Measurements from ENCODE around the gene CACNA1C. TPM values are rescaled to one million over a fixed set of nuclear protein-coding genes. Genes with fewer than 3 reads are reported as not detected.

CACNA1C gene
- total RNA-seq, 1 donor from 2014 or later = 0.02 TPM

DNA sequence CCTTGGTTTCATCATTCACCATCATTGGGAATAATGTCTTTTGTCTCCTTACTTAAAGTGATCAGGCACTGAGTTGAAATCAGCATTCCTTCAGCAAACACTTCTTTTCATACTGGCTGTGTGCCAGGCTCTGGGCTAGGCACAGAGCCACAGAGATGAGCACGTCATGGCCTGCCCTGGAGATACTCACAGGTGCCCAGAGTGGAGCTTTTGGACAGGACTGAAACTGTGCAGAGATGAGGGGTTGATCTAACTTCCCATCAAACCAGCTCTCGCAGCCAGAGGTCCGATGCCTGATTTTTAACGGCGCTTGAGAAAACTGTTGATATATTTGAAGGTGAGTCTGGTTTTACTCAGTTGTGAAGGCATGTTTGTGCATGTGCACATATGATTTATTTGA lies 43.1 kb downstream of the CACNA1C start:
- DNase-seq = no peak
- intact Hi-C loops (cut with micrococcal nuclease) = no loop called here
- ATAC-seq (ENCODE audit: low read depth) = no peak
- Mint-ChIP-seq H3K4me3 (no peak overlapping the region), H3K27me3 (peaks cover 17% of the 10 kb centered on the region), H3K27ac (no peak overlapping the region), H3K9me3 (no peaks in the 10 kb centered on the region), H3K4me1 (no peaks in the 10 kb centered on the region), H3K36me3 (ENCODE audit: low read depth) (no peaks in the 10 kb centered on the region)
- TF ChIP-seq CTCF (IDR thresholded peaks at IDR 0.05) = no peak
- ChIA-PET CTCF (no interaction called here), POLR2A (no interaction called here)

- ChIA-PET CTCF (no interaction called here), POLR2A (no interaction called here)
- no peak for TF ChIP-seq CTCF (IDR thresholded peaks at IDR 0.05)
- Mint-ChIP-seq H3K27ac (no peak overlapping the region), H3K27me3 (peaks cover 12% of the 10 kb centered on the region), H3K4me3 (no peak overlapping the region), H3K4me1 (no peaks in the 10 kb centered on the region), H3K9me3 (peaks cover under 1% of the 10 kb centered on the region), H3K36me3 (ENCODE audit: low read depth) (no peaks in the 10 kb centered on the region)
- intact Hi-C loops (cut with micrococcal nuclease) = no loop called here
- ATAC-seq (ENCODE audit: low read depth) (no peak), DNase-seq (no peak)
Measured at GRCh38 chr12:2097617-2098016, 44.8 kb downstream of the CACNA1C start.

- ChIA-PET CTCF (no interaction called here), POLR2A (no interaction called here)
- no peak for DNase-seq
- no peak for TF ChIP-seq CTCF (IDR thresholded peaks at IDR 0.05)
- peaks cover 3% of the 10 kb centered on the region for H3K9me3 Mint-ChIP-seq
- intact Hi-C loops (cut with micrococcal nuclease) = no loop called here
- no peak for ATAC-seq (ENCODE audit: low read depth)
- H3K36me3 Mint-ChIP-seq (ENCODE audit: low read depth) = no peaks in the 10 kb centered on the region
- no peaks in the 10 kb centered on the region for H3K4me1 Mint-ChIP-seq
- no peak overlapping the region for H3K4me3 Mint-ChIP-seq
- H3K27me3 Mint-ChIP-seq = peaks cover 12% of the 10 kb centered on the region
- H3K27ac Mint-ChIP-seq = no peak overlapping the region
Measured at GRCh38 chr12:2098852-2099251, 46.1 kb downstream of the CACNA1C start.

GRCh38 chr12:2099595-2099994 lies 46.8 kb downstream of the CACNA1C start:
- peaks cover 3% of the 10 kb centered on the region for H3K9me3 Mint-ChIP-seq
- intact Hi-C loops (cut with micrococcal nuclease) = no loop called here
- ATAC-seq (ENCODE audit: low read depth) = no peak

GRCh38 chr12:2101359-2101758 lies 48.6 kb downstream of the CACNA1C start:
- Mint-ChIP-seq H3K4me1 (no peaks in the 10 kb centered on the region), H3K27me3 (peaks cover 12% of the 10 kb centered on the region), H3K27ac (no peak overlapping the region), H3K9me3 (peaks cover 3% of the 10 kb centered on the region), H3K4me3 (no peak overlapping the region), H3K36me3 (ENCODE audit: low read depth) (no peaks in the 10 kb centered on the region)
- TF ChIP-seq CTCF (IDR thresholded peaks at IDR 0.05) = no peak
- ChIA-PET POLR2A (no interaction called here), CTCF (no interaction called here)
- no peak for DNase-seq
- intact Hi-C loops (cut with micrococcal nuclease) = no loop called here
- no peak for ATAC-seq (ENCODE audit: low read depth)

More at GRCh38 chr12:2099595-2099994, 46.8 kb downstream of the CACNA1C start:
- POLR2A ChIA-PET = no interaction called here
- Mint-ChIP-seq H3K27ac (no peak overlapping the region), H3K4me3 (no peak overlapping the region), H3K36me3 (ENCODE audit: low read depth) (no peaks in the 10 kb centered on the region), H3K4me1 (no peaks in the 10 kb centered on the region), H3K27me3 (peaks cover 12% of the 10 kb centered on the region)
- TF ChIP-seq CTCF (IDR thresholded peaks at IDR 0.05) = no peak
- CTCF ChIA-PET = no interaction called here
- no peak for DNase-seq

Measured in activated B cell treated with CpG ODN at 0.5 μM for 24 hours (primary cell).